ACC112 (cell line): Measurements from ENCODE around the gene DLG2.
"Not testable (repeated sequence)": the region's sequence is repeated elsewhere in the genome, so short reads cannot be mapped to it uniquely, and the experiment has no call there.

Experiments used
- H2AFZ ChIP-seq: fragments of 200-600 bp; sonication (generic); one replicate; pipeline ENCODE4 v1.6.0; 2017; ENCODE audit warnings: antibody characterized with exemption, low read length; ENCODE audit not compliant: unreplicated experiment
- H3K27ac ChIP-seq: fragments of 200-600 bp; sonication (generic); 2 replicates; pipeline ENCODE4 v1.5.1; 2014; ENCODE audit warnings: low read depth, mild to moderate bottlenecking, antibody characterized with exemption, low read length, moderate library complexity
- H3K27me3 ChIP-seq: fragments of 200-600 bp; sonication (generic); 2 replicates; pipeline ENCODE4 v1.6.1; 2014; ENCODE audit warnings: mild to moderate bottlenecking, antibody characterized with exemption, low read length, moderate library complexity, mixed read lengths; ENCODE audit not compliant: insufficient read depth
- H3K36me3 ChIP-seq: fragments of 200-600 bp; sonication (generic); 2 replicates; pipeline ENCODE4 v1.6.1; 2016; ENCODE audit warnings: mild to moderate bottlenecking, antibody characterized with exemption, low read length, moderate library complexity, mixed read lengths; ENCODE audit not compliant: insufficient read depth
- H3K4me1 ChIP-seq: fragments of 200-600 bp; sonication (generic); one replicate; pipeline ENCODE4 v1.6.1; 2016; ENCODE audit warnings: low read length, mixed read lengths; ENCODE audit not compliant: insufficient read depth, unreplicated experiment, control insufficient read depth
- H3K4me3 ChIP-seq: fragments of 200-600 bp; sonication (generic); 2 replicates; pipeline ENCODE4 v1.5.1; 2014; ENCODE audit warnings: mild to moderate bottlenecking, low read depth, low read length
- H3K79me2 ChIP-seq: fragments of 200-600 bp; sonication (generic); one replicate; pipeline ENCODE4 v1.6.0; 2016; ENCODE audit warnings: low read length; ENCODE audit not compliant: control insufficient read depth, unreplicated experiment, insufficient read depth

DLG2 gene

DNA sequence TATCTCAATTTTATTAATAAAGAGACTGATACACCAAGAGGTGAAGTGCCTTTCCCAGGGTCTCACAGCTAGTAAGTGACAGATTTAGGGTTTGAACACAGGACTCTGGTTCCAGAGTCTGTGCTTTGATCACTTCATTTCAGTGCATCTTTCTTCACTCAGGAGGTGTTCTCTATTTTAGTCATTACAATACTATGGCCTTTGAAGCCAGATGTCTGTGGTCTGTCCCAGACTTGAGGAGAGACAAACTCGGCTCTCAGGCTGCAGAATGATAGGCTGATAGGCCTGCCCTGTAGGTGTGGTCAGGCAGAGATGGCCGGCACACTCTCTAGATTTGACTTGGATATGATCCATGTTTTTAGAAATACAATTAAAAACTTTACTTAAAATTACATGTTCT is 1862.5 kb downstream of the DLG2 start:
- Histone ChIP-seq H2AFZ (no peak overlapping the region), H3K4me3 (no peak overlapping the region), H3K27ac (no peak overlapping the region)

GRCh38 chr11:83760932-83761331 is 1866.2 kb downstream of the DLG2 start:
- H3K79me2 ChIP-seq, result no peaks in the 10 kb centered on the region
- H3K4me3 ChIP-seq, result no peak overlapping the region
- no peak overlapping the region for H3K27ac ChIP-seq
- H3K36me3 ChIP-seq, result no peaks in the 10 kb centered on the region
- H2AFZ ChIP-seq, result no peak overlapping the region
- H3K27me3 ChIP-seq, result peaks cover 45% of the 10 kb centered on the region
- H3K4me1 ChIP-seq, result no peaks in the 10 kb centered on the region

More for the DNA sequence above, 1862.5 kb downstream of the DLG2 start:
- Histone ChIP-seq H3K4me1 (no peaks in the 10 kb centered on the region), H3K36me3 (no peaks in the 10 kb centered on the region), H3K79me2 (no peaks in the 10 kb centered on the region), H3K27me3 (peaks cover 26% of the 10 kb centered on the region)

DNA sequence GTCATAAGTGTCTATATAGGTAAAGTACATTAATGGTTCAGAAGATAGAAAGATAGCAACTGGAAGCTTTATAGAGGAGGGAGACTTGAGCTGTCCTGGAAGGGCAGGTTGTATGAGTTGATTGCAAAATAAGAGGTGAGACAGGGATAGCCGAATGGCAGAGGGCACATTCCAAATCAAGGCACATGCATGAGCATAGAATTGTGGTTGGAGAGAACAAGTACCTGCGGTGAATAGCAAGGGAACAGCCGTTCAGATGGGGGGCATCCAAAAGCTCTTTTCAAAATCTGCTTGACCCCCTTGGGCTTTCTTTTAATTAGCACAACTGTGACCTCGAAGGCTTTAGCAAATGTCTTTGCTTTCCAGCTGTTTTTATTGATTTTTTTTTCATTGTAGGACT is 1868.0 kb downstream of the DLG2 start:
- H3K36me3 ChIP-seq, result no peaks in the 10 kb centered on the region
- H3K4me1 ChIP-seq, result no peaks in the 10 kb centered on the region
- no peak overlapping the region for H3K27ac ChIP-seq
- H3K4me3 ChIP-seq, result no peak overlapping the region
- peaks cover 45% of the 10 kb centered on the region for H3K27me3 ChIP-seq
- H3K79me2 ChIP-seq, result no peaks in the 10 kb centered on the region
- H2AFZ ChIP-seq, result no peak overlapping the region

DNA sequence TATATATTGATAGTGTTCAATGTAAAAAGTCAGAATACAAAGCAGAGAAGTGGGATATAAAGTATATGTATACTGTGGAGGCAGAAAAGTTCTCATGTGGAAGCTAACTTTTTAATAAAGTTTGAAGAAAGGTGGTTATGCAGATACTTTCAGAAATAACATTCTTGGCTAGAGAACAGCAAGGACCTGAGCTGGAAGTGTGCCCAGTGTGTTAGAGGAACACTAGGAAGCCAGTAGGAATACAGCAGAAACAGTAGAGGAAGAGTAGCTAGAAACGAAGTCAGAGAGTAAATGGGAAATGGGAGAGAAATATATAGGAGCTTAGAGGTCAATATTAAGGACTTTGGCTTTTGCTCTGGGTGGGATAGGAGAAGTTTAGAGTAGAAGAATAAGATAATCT is 1876.1 kb downstream of the DLG2 start:
- H3K27me3 ChIP-seq, result peaks cover 27% of the 10 kb centered on the region
- no peak overlapping the region for H2AFZ ChIP-seq
- H3K4me1 ChIP-seq, result no peaks in the 10 kb centered on the region
- no peak overlapping the region for H3K27ac ChIP-seq
- H3K4me3 ChIP-seq, result no peak overlapping the region
- no peaks in the 10 kb centered on the region for H3K79me2 ChIP-seq
- H3K36me3 ChIP-seq, result no peaks in the 10 kb centered on the region

GRCh38 chr11:83746921-83747585 is 1880.1 kb downstream of the DLG2 start:
- Histone ChIP-seq H3K27me3 (peaks cover 26% of the 10 kb centered on the region), H3K27ac (no peak overlapping the region), H3K4me3 (no peak overlapping the region), H3K79me2 (no peaks in the 10 kb centered on the region), H2AFZ (no peak overlapping the region), H3K36me3 (no peaks in the 10 kb centered on the region), H3K4me1 (no peaks in the 10 kb centered on the region)

- H3K27ac ChIP-seq, result no peak overlapping the region
- H2AFZ ChIP-seq, result no peak overlapping the region
Observed at GRCh38 chr11:83744620-83745192, 1882.4 kb downstream of the DLG2 start.

GRCh38 chr11:83736684-83737083 is 1890.5 kb downstream of the DLG2 start:
- no peaks in the 10 kb centered on the region for H3K79me2 ChIP-seq
- H3K27ac ChIP-seq, result no peak overlapping the region
- no peaks in the 10 kb centered on the region for H3K4me1 ChIP-seq
- H3K36me3 ChIP-seq, result no peaks in the 10 kb centered on the region
- H3K4me3 ChIP-seq, result no peak overlapping the region
- H3K27me3 ChIP-seq, result peaks cover 53% of the 10 kb centered on the region
- H2AFZ ChIP-seq, result no peak overlapping the region

More at GRCh38 chr11:83744620-83745192, 1882.4 kb downstream of the DLG2 start:
- Histone ChIP-seq H3K4me3 (no peak overlapping the region), H3K79me2 (no peaks in the 10 kb centered on the region), H3K4me1 (no peaks in the 10 kb centered on the region), H3K27me3 (peaks cover 27% of the 10 kb centered on the region), H3K36me3 (no peaks in the 10 kb centered on the region)

DNA sequence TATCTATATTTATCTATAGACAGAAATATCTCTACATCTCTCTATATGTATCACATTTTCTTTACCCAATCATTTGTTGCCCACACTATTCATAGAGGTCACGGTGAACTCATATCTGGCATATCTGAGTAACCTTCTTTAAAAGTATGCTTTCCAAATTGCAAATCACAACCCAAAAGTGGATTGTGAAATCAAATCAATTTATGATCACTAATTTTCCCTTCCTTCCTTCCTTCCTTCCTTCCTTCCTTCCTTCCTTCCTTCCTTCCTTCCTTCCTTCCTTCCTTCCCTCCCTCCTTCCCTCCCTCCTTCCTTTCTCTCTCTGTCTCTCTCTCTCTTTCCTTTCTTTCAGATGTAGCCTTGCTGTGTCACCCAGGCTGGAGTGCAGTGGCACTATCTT is 1893.0 kb downstream of the DLG2 start:
- Histone ChIP-seq H3K79me2 (no peaks in the 10 kb centered on the region), H2AFZ (no peak overlapping the region), H3K36me3 (no peaks in the 10 kb centered on the region), H3K27me3 (peaks cover 39% of the 10 kb centered on the region), H3K4me1 (no peaks in the 10 kb centered on the region), H3K4me3 (no peak overlapping the region), H3K27ac (no peak overlapping the region)

DNA sequence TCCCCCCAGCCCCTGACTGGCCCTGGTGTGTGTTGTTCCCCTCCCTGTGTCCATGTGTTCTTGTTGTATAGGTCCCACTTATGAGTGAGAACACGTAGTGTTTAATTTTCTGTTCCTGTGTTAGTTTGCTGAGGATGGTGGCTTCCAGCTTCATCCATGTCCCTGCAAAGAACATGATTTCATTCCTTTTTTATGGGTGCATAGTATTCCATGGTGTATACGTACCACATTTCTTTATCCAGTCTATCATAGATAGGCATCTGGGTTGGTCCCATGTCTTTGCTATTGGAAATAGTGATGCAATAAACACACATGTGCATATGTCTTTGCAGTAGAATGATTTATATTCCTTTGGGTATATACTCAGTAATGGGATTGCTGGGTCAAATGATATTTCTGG is 1895.9 kb downstream of the DLG2 start:
- not testable (repeated sequence) for H3K4me3 ChIP-seq, H3K27ac ChIP-seq, H2AFZ ChIP-seq, H3K4me1 ChIP-seq, H3K36me3 ChIP-seq, H3K79me2 ChIP-seq
- H3K27me3 ChIP-seq, result peaks cover 37% of the 10 kb centered on the region

- no peak overlapping the region for H3K4me3 ChIP-seq
- H3K36me3 ChIP-seq, result no peaks in the 10 kb centered on the region
- peaks cover 8% of the 10 kb centered on the region for H3K4me1 ChIP-seq
- peaks cover 45% of the 10 kb centered on the region for H3K27me3 ChIP-seq
- no peaks in the 10 kb centered on the region for H3K79me2 ChIP-seq
- H2AFZ ChIP-seq, result no peak overlapping the region
- H3K27ac ChIP-seq, result no peak overlapping the region
Observed at GRCh38 chr11:83728281-83728680, 1898.9 kb downstream of the DLG2 start.

DNA sequence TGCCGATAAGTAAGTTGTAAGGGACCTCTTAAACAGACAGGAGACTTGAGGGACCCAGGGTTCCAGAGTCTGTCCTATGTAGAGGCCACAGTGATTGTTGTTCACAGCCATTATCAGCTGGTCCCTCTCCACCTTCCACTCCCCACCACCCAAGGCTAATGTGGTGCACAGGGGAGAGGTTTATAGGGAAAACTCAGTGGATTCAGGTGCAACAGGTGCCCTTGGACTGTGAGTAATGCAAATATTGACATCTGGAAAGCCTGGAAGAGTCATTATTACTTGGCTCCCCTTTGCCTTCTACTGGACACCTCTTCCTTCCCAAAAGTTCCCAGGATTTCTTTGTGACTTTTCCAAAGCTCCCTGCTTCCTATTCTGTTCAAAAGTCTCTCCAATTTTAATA is 1899.9 kb downstream of the DLG2 start:
- no peak overlapping the region for H3K4me3 ChIP-seq

More for the DNA sequence above, 1899.9 kb downstream of the DLG2 start:
- H3K4me1 ChIP-seq, result peaks cover 8% of the 10 kb centered on the region
- H3K36me3 ChIP-seq, result no peaks in the 10 kb centered on the region
- H3K27ac ChIP-seq, result no peak overlapping the region
- H2AFZ ChIP-seq, result no peak overlapping the region
- H3K79me2 ChIP-seq, result no peaks in the 10 kb centered on the region
- H3K27me3 ChIP-seq, result peaks cover 43% of the 10 kb centered on the region
